Loucy (cell line): ENCODE measurements around the gene NSF.

ENCODE experiments used
- H2AFZ ChIP-seq: fragments of 200-600 bp; sonication (generic); 2 replicates; pipeline ENCODE4 v1.6.0; 2016; ENCODE audit warnings: antibody characterized with exemption, mild to moderate bottlenecking, low read length, moderate library complexity
- H3F3A ChIP-seq: fragments of 200-600 bp; 2 replicates; pipeline ENCODE4 v1.6.0; 2016; ENCODE audit warnings: antibody characterized with exemption, low read depth, mild to moderate bottlenecking
- H3K27me3 ChIP-seq: fragments of 200-600 bp; sonication (generic); 2 replicates; pipeline ENCODE4 v1.6.1; 2014; ENCODE audit warnings: low read length, mild to moderate bottlenecking; ENCODE audit not compliant: insufficient read depth, poor library complexity, severe bottlenecking
- H3K36me3 ChIP-seq: fragments of 200-600 bp; sonication (generic); 2 replicates; pipeline ENCODE4 v1.6.1; 2016; ENCODE audit warnings: low read length; ENCODE audit not compliant: insufficient read depth
- H3K4me1 ChIP-seq: fragments of 200-600 bp; sonication (generic); 2 replicates; pipeline ENCODE4 v1.5.1; 2014; ENCODE audit warnings: low read length, mild to moderate bottlenecking; ENCODE audit not compliant: insufficient read depth, poor library complexity, severe bottlenecking
- H3K4me2 ChIP-seq: fragments of 200-600 bp; sonication (generic); 2 replicates; pipeline ENCODE4 v1.6.0; 2014; ENCODE audit warnings: antibody characterized with exemption, low read length, low read depth, mild to moderate bottlenecking; ENCODE audit not compliant: poor library complexity, severe bottlenecking
- H3K4me3 ChIP-seq: fragments of 200-600 bp; sonication (generic); 2 replicates; pipeline ENCODE4 v1.5.1; 2014; ENCODE audit warnings: low read length, mild to moderate bottlenecking, mixed read lengths; ENCODE audit not compliant: poor library complexity, severe bottlenecking
- H3K79me2 ChIP-seq: fragments of 200-600 bp; sonication (generic); 2 replicates; pipeline ENCODE4 v1.6.1; 2014; ENCODE audit warnings: low read length; ENCODE audit not compliant: insufficient read depth
- H3K9ac ChIP-seq: fragments of 200-600 bp; sonication (generic); 2 replicates; pipeline ENCODE4 v1.6.0; 2014; ENCODE audit warnings: mild to moderate bottlenecking, low read depth, low read length, moderate library complexity; ENCODE audit not compliant: poor library complexity, severe bottlenecking
- H3K9me2 ChIP-seq: fragments of 200-600 bp; sonication (generic); replicated peaks from 2 replicates; pipeline ENCODE4 v1.6.1; 2016; ENCODE audit warnings: low read depth, low read length, mixed read lengths
- H3K9me3 ChIP-seq: fragments of 200-600 bp; sonication (generic); 2 replicates; pipeline ENCODE4 v1.6.1; 2014; ENCODE audit warnings: mild to moderate bottlenecking, antibody characterized with exemption, low read length, low read depth; ENCODE audit not compliant: insufficient read depth
- H4K20me1 ChIP-seq: fragments of 200-600 bp; sonication (generic); 2 replicates; pipeline ENCODE4 v1.6.0; 2014; ENCODE audit warnings: antibody characterized with exemption, low read length, mild to moderate bottlenecking; ENCODE audit not compliant: insufficient read depth, poor library complexity, severe bottlenecking
- CTCF ChIP-seq: fragments of 200-600 bp; sonication (generic); conservative IDR thresholded peaks from 2 replicates; pipeline ENCODE4 v1.5.1; 2014; ENCODE audit warnings: mild to moderate bottlenecking, antibody characterized with exemption, low read length
- EZH2phosphoT487 ChIP-seq: fragments of 200-600 bp; IDR thresholded peaks from 2 replicates; pipeline ENCODE4 v1.6.1; 2018; ENCODE audit warnings: antibody characterized with exemption, mild to moderate bottlenecking, moderate library complexity, borderline replicate concordance

Gene NSF

GRCh38 chr17:46796084-46796483 is 205.6 kb downstream of the NSF start:
- no peak for TF ChIP-seq CTCF
- no peak for TF ChIP-seq EZH2phosphoT487
- Histone ChIP-seq H3K9me3 (no peaks in the 10 kb centered on the region), H3K27me3 (no peaks in the 10 kb centered on the region), H3K4me1 (peaks cover 10% of the 10 kb centered on the region), H3F3A (no peaks in the 10 kb centered on the region), H3K9me2 (no peaks in the 10 kb centered on the region), H4K20me1 (no peaks in the 10 kb centered on the region), H3K4me3 (no peak overlapping the region), H3K9ac (no peak overlapping the region), H3K4me2 (no peak overlapping the region), H3K36me3 (no peaks in the 10 kb centered on the region), H2AFZ (no peak overlapping the region), H3K79me2 (no peaks in the 10 kb centered on the region)

GRCh38 chr17:46796524-46796923 is 206.1 kb downstream of the NSF start:
- no peak overlapping the region for H2AFZ ChIP-seq
- no peak overlapping the region for H3K9ac ChIP-seq
- no peaks in the 10 kb centered on the region for H3K36me3 ChIP-seq
- no peaks in the 10 kb centered on the region for H3K9me2 ChIP-seq
- no peaks in the 10 kb centered on the region for H3K9me3 ChIP-seq
- H3F3A ChIP-seq, result no peaks in the 10 kb centered on the region
- TF ChIP-seq EZH2phosphoT487, result no peak
- TF ChIP-seq CTCF, result no peak
- H3K4me3 ChIP-seq, result no peak overlapping the region
- peaks cover 10% of the 10 kb centered on the region for H3K4me1 ChIP-seq
- no peak overlapping the region for H3K4me2 ChIP-seq
- no peaks in the 10 kb centered on the region for H4K20me1 ChIP-seq
- H3K79me2 ChIP-seq, result no peaks in the 10 kb centered on the region
- H3K27me3 ChIP-seq, result no peaks in the 10 kb centered on the region

- Histone ChIP-seq H3F3A (no peaks in the 10 kb centered on the region), H2AFZ (no peak overlapping the region), H3K4me2 (no peak overlapping the region), H4K20me1 (no peaks in the 10 kb centered on the region), H3K27me3 (no peaks in the 10 kb centered on the region), H3K9me3 (no peaks in the 10 kb centered on the region), H3K9ac (no peak overlapping the region), H3K79me2 (no peaks in the 10 kb centered on the region), H3K9me2 (no peaks in the 10 kb centered on the region), H3K4me3 (no peak overlapping the region), H3K4me1 (peaks cover 10% of the 10 kb centered on the region), H3K36me3 (no peaks in the 10 kb centered on the region)
- TF ChIP-seq CTCF (no peak), EZH2phosphoT487 (no peak)
These were observed 206.6 kb downstream of the NSF start for GRCh38 chr17:46796956-46797530.
